MCF 10A (cell line): ENCODE results near the gene WASHC3. TPM values are rescaled to one million over a fixed set of nuclear protein-coding genes. Genes with fewer than 3 reads are reported as not detected.

Source experiments
- BruUV-seq: library from RNA; stranded (reverse); fragments of 400-500 nt; replicated peaks from 2 replicates; lab custom pipeline; 2021; lab: Mats Ljungman, UMichigan
- CTCF ChIA-PET: fragments of 300-600 bp; sonication (Branson Sonifier 250); formaldehyde crosslinking; extraction: SDS; loops from one replicate; lab custom pipeline; 2021; ENCODE audit warnings: antibody characterized with exemption, inconsistent platforms; lab: Yijun Ruan, JAX
- POLR2A ChIA-PET: fragments of 300-600, 350-650 bp; sonication (Branson Sonifier 250); formaldehyde crosslinking; extraction: SDS; loops from one replicate; lab custom pipeline; 2020; ENCODE audit warnings: antibody characterized with exemption, inconsistent platforms; lab: Yijun Ruan, JAX
- DNase-seq: peaks from one replicate; pipeline ENCODE4 v3.0.0-alpha.2; 2018; ENCODE audit not compliant: unreplicated experiment
- H3K27ac Mint-ChIP-seq: one replicate; pipeline ENCODE4 v1.8.0; 2022; ENCODE audit warnings: mild to moderate bottlenecking, low read depth, mixed read lengths; ENCODE audit not compliant: unreplicated experiment
- H3K27me3 Mint-ChIP-seq: one replicate; pipeline ENCODE4 v1.8.0; 2022; ENCODE audit warnings: mixed read lengths; ENCODE audit not compliant: insufficient read depth, unreplicated experiment
- H3K36me3 Mint-ChIP-seq: one replicate; pipeline ENCODE4 v1.8.0; 2022; ENCODE audit warnings: mild to moderate bottlenecking, moderate library complexity, mixed read lengths; ENCODE audit not compliant: insufficient read depth, unreplicated experiment
- H3K4me1 Mint-ChIP-seq: one replicate; pipeline ENCODE4 v1.8.0; 2022; ENCODE audit warnings: mixed read lengths; ENCODE audit not compliant: insufficient read depth, unreplicated experiment
- H3K4me3 Mint-ChIP-seq: one replicate; pipeline ENCODE4 v1.8.0; 2022; ENCODE audit warnings: mild to moderate bottlenecking, moderate library complexity, mixed read lengths; ENCODE audit not compliant: unreplicated experiment
- H3K9me3 Mint-ChIP-seq: one replicate; pipeline ENCODE4 v1.8.0; 2022; ENCODE audit warnings: mixed read lengths; ENCODE audit not compliant: unreplicated experiment
- intact Hi-C: fragments of 100-400 bp; cut with micrococcal nuclease; formaldehyde crosslinking; loops from 2 replicates; pipeline ENCODE4 v1.14.1; 2022
- total RNA-seq: library from RNA; stranded (reverse); gene quantifications from 2 replicates; pipeline ENCODE4 v1.2.3, GENCODE V29; 2022
- TF ChIP-seq, protein P1 (sequence below): fragments of 200-600 bp; IDR thresholded peaks from one replicate; pipeline ENCODE4 v1.8.0; 2022; ENCODE audit warnings: antibody characterized with exemption, mild to moderate bottlenecking; ENCODE audit not compliant: unreplicated experiment

Gene WASHC3
- total RNA-seq, 1 experiment from 2014 or later: 29.4 TPM

GRCh38 chr12:102031852-102032251 is 29.9 kb downstream of the WASHC3 start:
- Mint-ChIP-seq H3K27ac (no peak overlapping the region), H3K4me1 (no peaks in the 10 kb centered on the region), H3K36me3 (peaks cover 17% of the 10 kb centered on the region), H3K4me3 (no peak overlapping the region), H3K27me3 (no peaks in the 10 kb centered on the region), H3K9me3 (no peaks in the 10 kb centered on the region)
- BruUV-seq: no TSS peak
- TF ChIP-seq, protein P1, sequence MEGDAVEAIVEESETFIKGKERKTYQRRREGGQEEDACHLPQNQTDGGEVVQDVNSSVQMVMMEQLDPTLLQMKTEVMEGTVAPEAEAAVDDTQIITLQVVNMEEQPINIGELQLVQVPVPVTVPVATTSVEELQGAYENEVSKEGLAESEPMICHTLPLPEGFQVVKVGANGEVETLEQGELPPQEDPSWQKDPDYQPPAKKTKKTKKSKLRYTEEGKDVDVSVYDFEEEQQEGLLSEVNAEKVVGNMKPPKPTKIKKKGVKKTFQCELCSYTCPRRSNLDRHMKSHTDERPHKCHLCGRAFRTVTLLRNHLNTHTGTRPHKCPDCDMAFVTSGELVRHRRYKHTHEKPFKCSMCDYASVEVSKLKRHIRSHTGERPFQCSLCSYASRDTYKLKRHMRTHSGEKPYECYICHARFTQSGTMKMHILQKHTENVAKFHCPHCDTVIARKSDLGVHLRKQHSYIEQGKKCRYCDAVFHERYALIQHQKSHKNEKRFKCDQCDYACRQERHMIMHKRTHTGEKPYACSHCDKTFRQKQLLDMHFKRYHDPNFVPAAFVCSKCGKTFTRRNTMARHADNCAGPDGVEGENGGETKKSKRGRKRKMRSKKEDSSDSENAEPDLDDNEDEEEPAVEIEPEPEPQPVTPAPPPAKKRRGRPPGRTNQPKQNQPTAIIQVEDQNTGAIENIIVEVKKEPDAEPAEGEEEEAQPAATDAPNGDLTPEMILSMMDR: no peak
- CTCF ChIA-PET: interaction anchor here (0.9 kb wide), 1 partner anchor 12 kb away, joined by 5 read pairs; no protein-coding TSS in a partner anchor
- DNase-seq: no peak
- POLR2A ChIA-PET: no interaction called here
- intact Hi-C loops: no loop called here

- DNase-seq: no peak
- intact Hi-C loops: no loop called here
- Mint-ChIP-seq H3K4me1 (no peaks in the 10 kb centered on the region), H3K9me3 (no peaks in the 10 kb centered on the region), H3K27me3 (no peaks in the 10 kb centered on the region), H3K36me3 (peaks cover 6% of the 10 kb centered on the region), H3K27ac (no peak overlapping the region), H3K4me3 (no peak overlapping the region)
- POLR2A ChIA-PET: interaction anchor here (0.7 kb wide), 1 partner anchor 203 kb away, joined by 3 read pairs; no protein-coding TSS in a partner anchor
- BruUV-seq: no TSS peak
- TF ChIP-seq, protein P1: no peak
- CTCF ChIA-PET: no interaction called here
Observed at GRCh38 chr12:102029141-102029540, 32.6 kb downstream of the WASHC3 start.

DNA sequence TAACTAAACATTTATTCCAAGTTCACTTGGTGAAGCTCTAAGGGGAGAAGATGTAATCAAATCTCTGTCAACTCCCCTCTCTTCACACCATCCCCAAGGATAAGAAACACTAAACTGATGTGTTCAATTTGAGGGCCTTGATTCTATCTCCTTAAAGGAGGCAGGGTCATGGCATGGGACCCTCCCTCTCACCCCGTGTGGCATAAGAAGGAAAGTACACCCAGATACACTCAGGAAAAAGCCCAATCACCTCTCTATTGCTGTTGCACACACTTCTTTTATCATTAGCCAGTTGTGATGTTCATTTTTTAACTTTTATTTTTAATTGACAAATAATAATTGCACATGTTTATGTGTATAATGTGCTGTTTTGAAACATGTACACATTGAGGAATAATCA is 35.1 kb downstream of the WASHC3 start:
- CTCF ChIA-PET: interaction anchor here (0.7 kb wide), 1 partner anchor 353 kb away, joined by 3 read pairs; no protein-coding TSS in a partner anchor
- no peak for DNase-seq
- H3K27ac Mint-ChIP-seq: no peak overlapping the region
- H3K36me3 Mint-ChIP-seq: peaks cover 6% of the 10 kb centered on the region
- POLR2A ChIA-PET: interaction anchor here (0.6 kb wide), 1 partner anchor 27 kb away, joined by 3 read pairs; no protein-coding TSS in a partner anchor
- TF ChIP-seq, protein P1: no peak
- BruUV-seq: no TSS peak
- no peak overlapping the region for H3K4me3 Mint-ChIP-seq
- no peaks in the 10 kb centered on the region for H3K4me1 Mint-ChIP-seq
- H3K9me3 Mint-ChIP-seq: no peaks in the 10 kb centered on the region
- intact Hi-C loops: no loop called here
- no peaks in the 10 kb centered on the region for H3K27me3 Mint-ChIP-seq

- DNase-seq: no peak
- Mint-ChIP-seq H3K4me3 (no peak overlapping the region), H3K27ac (no peak overlapping the region), H3K27me3 (no peaks in the 10 kb centered on the region), H3K36me3 (peaks cover 12% of the 10 kb centered on the region), H3K4me1 (no peaks in the 10 kb centered on the region), H3K9me3 (no peaks in the 10 kb centered on the region)
- TF ChIP-seq, protein P1: no peak
- ChIA-PET CTCF (interaction anchor here (0.6 to 0.8 kb wide), 2 partner anchors 85 to 442 kb away, joined by 3 read pairs; no protein-coding TSS in a partner anchor), POLR2A (interaction anchor here (0.6 kb wide), 2 partner anchors 8 to 1441 kb away, joined by 3 to 4 read pairs; no protein-coding TSS in a partner anchor)
- no TSS peak for BruUV-seq
- intact Hi-C loops: no loop called here
Observed at GRCh38 chr12:102024765-102025164, 37.0 kb downstream of the WASHC3 start.
